ENCODE results near the gene HPCAL1. TPM values are rescaled to one million over a fixed set of nuclear protein-coding genes. Genes with fewer than 3 reads are reported as not detected.

The HPCAL1 gene
- total and polyA plus RNA-seq, 2 donors (not counting 1 experiment from before 2014, with no cell fraction given) = 60.3 to 65.1 TPM

GRCh38 chr2:10392951-10393639 lies 90.4 kb downstream of the HPCAL1 start:
- Histone ChIP-seq H3K79me2 (ENCODE audit: control insufficient read depth, insufficient read depth, low read length) (peaks cover 75% of the 10 kb centered on the region), H3K9ac (ENCODE audit: low read length) (no peak overlapping the region), H3K27ac (ENCODE audit: low read length in 2 of 2) (no peak overlapping the region), H3K4me1 (ENCODE audit: control insufficient read depth in 2 of 2, insufficient read depth in 2 of 2, low read length in 2 of 2) (peaks cover 4 to 29% of the 10 kb centered on the region in 2 donors), H3K4me2 (replicated peaks; ENCODE audit: low read depth, low read length, poor library complexity, severe bottlenecking) (no peak overlapping the region), H3K4me3 (ENCODE audit: control extremely low read depth in 1 of 5, extremely low read depth in 1 of 5, insufficient read depth in 1 of 5, low read depth in 2 of 5, low read length in 4 of 5) (no peak overlapping the region), H3K27me3 (replicated peaks in 1 of 4; ENCODE audit: control extremely low read depth in 1 of 4, control insufficient read depth in 3 of 4, insufficient read depth in 4 of 4, low read length in 3 of 4) (no peaks in the 10 kb centered on the region), H3K9me3 (ENCODE audit: control extremely low read depth in 1 of 3, control insufficient read depth in 2 of 3, insufficient read depth in 1 of 3, low read length in 2 of 3) (no peaks in the 10 kb centered on the region), H4K20me1 (ENCODE audit: control insufficient read depth, insufficient read depth, low read length, poor library complexity, severe bottlenecking) (peaks cover 48% of the 10 kb centered on the region), H3K36me3 (replicated peaks in 1 of 2; ENCODE audit: control extremely low read depth in 1 of 2, control insufficient read depth in 1 of 2, extremely low read depth in 1 of 2, insufficient read depth in 2 of 2, low read length in 1 of 2) (peaks cover 1 to 10% of the 10 kb centered on the region in 2 experiments), H2AFZ (ENCODE audit: insufficient read depth, low read depth, low read length, poor library complexity, severe bottlenecking) (no peak overlapping the region)
- H3K9me3 Mint-ChIP-seq (ENCODE audit: insufficient read depth) = no peaks in the 10 kb centered on the region
- peaks cover 57% of the 10 kb centered on the region for H3K4me1 Mint-ChIP-seq
- no peak overlapping the region for H3K4me3 Mint-ChIP-seq
- no peak for DNase-seq
- no peaks in the 10 kb centered on the region for H3K27me3 Mint-ChIP-seq
- 83% methylated on average over 8 of the region's 9 CpGs for WGBS (ENCODE audit: insufficient coverage)
- intact Hi-C loops (cut with micrococcal nuclease) = no loop called here
- CTCF ChIA-PET = interaction anchor here (1.2 to 5.6 kb wide), 2 partner anchors 10 to 16 kb away, joined by 4 to 30 read pairs; no protein-coding TSS in a partner anchor
- H3K27ac Mint-ChIP-seq = no peak overlapping the region
- no peak for ATAC-seq (ENCODE audit: low read depth)
- POLR2A ChIA-PET = interaction anchor here (0.7 kb wide), 1 partner anchor 718 kb away, joined by 8 read pairs; no protein-coding TSS in a partner anchor
- TF ChIP-seq EZH2 (IDR thresholded peaks at IDR 0.05; ENCODE audit: borderline replicate concordance, insufficient read depth, low read depth, low read length, poor library complexity, severe bottlenecking) = no peak
- TF ChIP-seq, protein P1, sequence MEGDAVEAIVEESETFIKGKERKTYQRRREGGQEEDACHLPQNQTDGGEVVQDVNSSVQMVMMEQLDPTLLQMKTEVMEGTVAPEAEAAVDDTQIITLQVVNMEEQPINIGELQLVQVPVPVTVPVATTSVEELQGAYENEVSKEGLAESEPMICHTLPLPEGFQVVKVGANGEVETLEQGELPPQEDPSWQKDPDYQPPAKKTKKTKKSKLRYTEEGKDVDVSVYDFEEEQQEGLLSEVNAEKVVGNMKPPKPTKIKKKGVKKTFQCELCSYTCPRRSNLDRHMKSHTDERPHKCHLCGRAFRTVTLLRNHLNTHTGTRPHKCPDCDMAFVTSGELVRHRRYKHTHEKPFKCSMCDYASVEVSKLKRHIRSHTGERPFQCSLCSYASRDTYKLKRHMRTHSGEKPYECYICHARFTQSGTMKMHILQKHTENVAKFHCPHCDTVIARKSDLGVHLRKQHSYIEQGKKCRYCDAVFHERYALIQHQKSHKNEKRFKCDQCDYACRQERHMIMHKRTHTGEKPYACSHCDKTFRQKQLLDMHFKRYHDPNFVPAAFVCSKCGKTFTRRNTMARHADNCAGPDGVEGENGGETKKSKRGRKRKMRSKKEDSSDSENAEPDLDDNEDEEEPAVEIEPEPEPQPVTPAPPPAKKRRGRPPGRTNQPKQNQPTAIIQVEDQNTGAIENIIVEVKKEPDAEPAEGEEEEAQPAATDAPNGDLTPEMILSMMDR (IDR thresholded peaks at IDR 0.05) = no peak

- Mint-ChIP-seq H3K27ac (no peak overlapping the region), H3K4me3 (no peak overlapping the region), H3K27me3 (no peaks in the 10 kb centered on the region), H3K4me1 (peaks cover 58% of the 10 kb centered on the region), H3K9me3 (ENCODE audit: insufficient read depth) (no peaks in the 10 kb centered on the region)
- no peak overlapping the region for H2AFZ ChIP-seq (ENCODE audit: insufficient read depth, low read depth, low read length, poor library complexity, severe bottlenecking)
- no peak overlapping the region for H3K4me2 ChIP-seq (replicated peaks; ENCODE audit: low read depth, low read length, poor library complexity, severe bottlenecking)
- H3K4me1 ChIP-seq (ENCODE audit: control insufficient read depth in 2 of 2, insufficient read depth in 2 of 2, low read length in 2 of 2) = peaks cover 8 to 34% of the 10 kb centered on the region in 2 donors
- ChIA-PET POLR2A (interaction anchor here (0.7 kb wide), 1 partner anchor 719 kb away, joined by 8 read pairs; no protein-coding TSS in a partner anchor), CTCF (interaction anchor here (5.6 kb wide), 1 partner anchor 15 kb away, joined by 30 read pairs; no protein-coding TSS in a partner anchor)
- WGBS (ENCODE audit: insufficient coverage) = 92% methylated on average over 2 of the region's 4 CpGs
- no peak overlapping the region for H3K27ac ChIP-seq (ENCODE audit: low read length in 2 of 2)
- no peaks in the 10 kb centered on the region for H3K27me3 ChIP-seq (replicated peaks in 1 of 4; ENCODE audit: control extremely low read depth in 1 of 4, control insufficient read depth in 3 of 4, insufficient read depth in 4 of 4, low read length in 3 of 4)
- no peak overlapping the region for H3K9ac ChIP-seq (ENCODE audit: low read length)
- H3K4me3 ChIP-seq (ENCODE audit: control extremely low read depth in 1 of 5, extremely low read depth in 1 of 5, insufficient read depth in 1 of 5, low read depth in 2 of 5, low read length in 4 of 5) = no peak overlapping the region
- H4K20me1 ChIP-seq (ENCODE audit: control insufficient read depth, insufficient read depth, low read length, poor library complexity, severe bottlenecking) = peaks cover 46% of the 10 kb centered on the region
- intact Hi-C loops (cut with micrococcal nuclease) = no loop called here
- H3K9me3 ChIP-seq (ENCODE audit: control extremely low read depth in 1 of 3, control insufficient read depth in 2 of 3, insufficient read depth in 1 of 3, low read length in 2 of 3) = peaks cover 0 to 2% (median 0%) of the 10 kb centered on the region in 3 donors
- ATAC-seq (ENCODE audit: low read depth) (no peak), DNase-seq (no peak)
- no peak for TF ChIP-seq EZH2 (IDR thresholded peaks at IDR 0.05; ENCODE audit: borderline replicate concordance, insufficient read depth, low read depth, low read length, poor library complexity, severe bottlenecking)
- TF ChIP-seq, protein P1 (IDR thresholded peaks at IDR 0.05) = no peak
- peaks cover 1 to 10% of the 10 kb centered on the region in 2 experiments for H3K36me3 ChIP-seq (replicated peaks in 1 of 2; ENCODE audit: control extremely low read depth in 1 of 2, control insufficient read depth in 1 of 2, extremely low read depth in 1 of 2, insufficient read depth in 2 of 2, low read length in 1 of 2)
- H3K79me2 ChIP-seq (ENCODE audit: control insufficient read depth, insufficient read depth, low read length) = peaks cover 73% of the 10 kb centered on the region
Observed at GRCh38 chr2:10393640-10393982, 90.9 kb downstream of the HPCAL1 start.
